ENCODE data around the gene LPCAT1. TPM values are rescaled to one million over a fixed set of nuclear protein-coding genes. Genes with fewer than 3 reads are reported as not detected.

LPCAT1 gene
- total and polyA plus RNA-seq, 2 of the 4 experiments (the other 2 are of a cell fraction) = 17.7 to 33.6 TPM

DNA sequence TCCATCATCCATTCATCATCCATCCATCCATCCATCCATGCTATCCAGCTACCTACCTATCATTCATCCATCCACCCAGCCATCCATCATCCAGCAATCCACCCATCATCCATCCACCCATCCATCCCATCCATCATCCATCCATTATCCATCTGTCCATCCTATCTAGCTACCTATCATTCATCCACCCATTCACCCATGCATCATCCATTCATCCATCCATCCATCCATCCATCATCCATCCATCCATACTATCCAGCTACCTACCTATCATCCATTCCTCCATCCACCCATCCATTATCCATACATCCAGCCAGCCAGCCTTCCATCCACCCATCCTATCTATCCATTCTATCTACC lies 104.9 kb downstream of the LPCAT1 start:
- Histone ChIP-seq H3K18ac (ENCODE audit: low read depth, low read length) (no peak overlapping the region), H2AK9ac (replicated peaks; ENCODE audit: low read depth, low read length, poor library complexity) (no peak overlapping the region), H3K36me3 (ENCODE audit: control insufficient read depth, insufficient read depth, low read length) (no peaks in the 10 kb centered on the region), H4K91ac (ENCODE audit: insufficient read depth, low read depth, low read length) (no peak overlapping the region), H3K27me3 (ENCODE audit: control insufficient read depth, insufficient read depth, low read length) (peaks cover 4% of the 10 kb centered on the region; the same call in 1 of the 2 replicates), H3K9ac (ENCODE audit: low read depth, low read length) (no peak overlapping the region), H3K27ac (ENCODE audit: insufficient read depth, low read length) (no peak overlapping the region), H2AFZ (replicated peaks; ENCODE audit: low read length, poor library complexity) (no peak overlapping the region), H4K8ac (ENCODE audit: low read depth in 2 of 2, low read length in 2 of 2) (no peak overlapping the region), H2BK20ac (ENCODE audit: low read depth, low read length) (no peak overlapping the region), H3K79me1 (ENCODE audit: low read depth in 1 of 2, low read length in 2 of 2) (no peaks in the 10 kb centered on the region), H3K4me3 (ENCODE audit: insufficient read depth, low read depth, low read length) (no peak overlapping the region), H2BK120ac (ENCODE audit: low read depth, low read length) (no peak overlapping the region), H2AK5ac (ENCODE audit: low read depth, low read length) (no peak overlapping the region), H3K9me3 (ENCODE audit: control insufficient read depth, insufficient read depth, low read length) (no peaks in the 10 kb centered on the region; the same call in 1 of the 2 replicates), H3K4ac (ENCODE audit: low read depth, low read length) (no peak overlapping the region), H3K14ac (replicated peaks; ENCODE audit: low read depth, low read length) (no peak overlapping the region), H3K23ac (ENCODE audit: low read depth, low read length) (no peak overlapping the region), H4K20me1 (ENCODE audit: insufficient read depth, low read length) (no peaks in the 10 kb centered on the region), H3K9me1 (ENCODE audit: insufficient read depth, low read length) (no peaks in the 10 kb centered on the region), H3K4me2 (ENCODE audit: low read depth, low read length) (no peak overlapping the region), H2BK5ac (ENCODE audit: low read depth, low read length, poor library complexity, severe bottlenecking) (peak overlapping the region; percentile 33), H3K56ac (ENCODE audit: extremely low read depth, insufficient read depth, low read length) (no peak overlapping the region), H3K4me1 (ENCODE audit: control insufficient read depth, insufficient read depth, low read length) (no peaks in the 10 kb centered on the region), H4K5ac (ENCODE audit: low read depth, low read length) (no peak overlapping the region), H2BK15ac (ENCODE audit: low read depth, low read length) (no peak overlapping the region)
- no peak for DNase-seq
- intact Hi-C loops (cut with micrococcal nuclease) (no loop called here), in situ Hi-C loops (cut with MboI; ENCODE audit: low sequenced_read_pairs) (no loop called here), dilution Hi-C loops (cut with HindIII; ENCODE audit: low sequenced_read_pairs, unreplicated experiment) (no loop called here)
- BruUV-seq (replicated peaks) = no TSS peak
- ATAC-seq (ENCODE audit: low read depth) = no peak
- ChIA-PET CTCF (no interaction called here), POLR2A (ENCODE audit: unreplicated experiment) (no interaction called here)
- TF ChIP-seq CHD1 (IDR thresholded peaks at IDR 0.05; ENCODE audit: low read depth, low read length) = no peak
- no peak for TF ChIP-seq BHLHE40 (IDR thresholded peaks at IDR 0.05; ENCODE audit: low read depth, low read length)
- TF ChIP-seq, protein P1, sequence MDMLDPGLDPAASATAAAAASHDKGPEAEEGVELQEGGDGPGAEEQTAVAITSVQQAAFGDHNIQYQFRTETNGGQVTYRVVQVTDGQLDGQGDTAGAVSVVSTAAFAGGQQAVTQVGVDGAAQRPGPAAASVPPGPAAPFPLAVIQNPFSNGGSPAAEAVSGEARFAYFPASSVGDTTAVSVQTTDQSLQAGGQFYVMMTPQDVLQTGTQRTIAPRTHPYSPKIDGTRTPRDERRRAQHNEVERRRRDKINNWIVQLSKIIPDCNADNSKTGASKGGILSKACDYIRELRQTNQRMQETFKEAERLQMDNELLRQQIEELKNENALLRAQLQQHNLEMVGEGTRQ (IDR thresholded peaks at IDR 0.05; ENCODE audit: low read depth, low read length) = no peak
- no peak for TF ChIP-seq ELK1 (IDR thresholded peaks at IDR 0.05; ENCODE audit: borderline replicate concordance, low read depth, low read length)

Measured in IMR-90 (cell line).